B cell (primary cell): ENCODE results near the gene NPAS3. TPM values are rescaled to one million over a fixed set of nuclear protein-coding genes. Genes with fewer than 3 reads are reported as not detected.

Source experiments
- ATAC-seq: fragments of 200-7000 bp; cut with Tn5 transposase; one replicate; pipeline ENCODE4 v1.10.0; 2021; ENCODE audit warnings: low read depth, mild to moderate bottlenecking, moderate number of reproducible peaks, moderate library complexity
- CTCF ChIA-PET: fragments of 350-600 bp; sonication (Branson Sonifier 250); formaldehyde crosslinking; loops from one replicate; lab custom pipeline; 2021; ENCODE audit warnings: antibody characterized with exemption, inconsistent platforms; lab: Charles Lee
- POLR2A ChIA-PET: fragments of 350-600 bp; sonication (Branson Sonifier 250); formaldehyde crosslinking; loops from one replicate; lab custom pipeline; 2021; ENCODE audit warnings: antibody characterized with exemption; lab: Charles Lee
- DNase-seq: peaks from one replicate; pipeline ENCODE4 v3.0.0; 2013
- H2AFZ ChIP-seq: 2 replicates; pipeline ENCODE4 v1.6.1; 2012; ENCODE audit warnings: mild to moderate bottlenecking, low read depth, low read length; ENCODE audit not compliant: insufficient read depth, poor library complexity, severe bottlenecking
- H3K27ac ChIP-seq, 2 donors: 1 replicate in 1 of 2; 2 replicates in 1 of 2; pipeline ENCODE4 v1.5.1; 2012 to 2013; ENCODE audit warnings: low read length in 2 of 2, mild to moderate bottlenecking in 2 of 2, moderate library complexity in 1 of 2
- H3K27me3 ChIP-seq, 4 experiments: fragments of 200-600 bp in 1 of 4; sonication (generic) in 1 of 4; replicated peaks in 1 of 4; 1 replicate in 2 of 4; 2 replicates in 2 of 4; pipeline versions ENCODE4 v1.6.1 to v1.7.0; 2013 to 2016; ENCODE audit warnings: low read length in 3 of 4, mild to moderate bottlenecking in 2 of 4, mixed read lengths in 1 of 4, moderate library complexity in 1 of 4; ENCODE audit not compliant: insufficient read depth in 4 of 4, control insufficient read depth in 3 of 4; ENCODE audit errors: control extremely low read depth in 1 of 4
- H3K36me3 ChIP-seq, 2 experiments: replicated peaks in 1 of 2; 1 replicate in 1 of 2; 2 replicates in 1 of 2; pipeline versions ENCODE4 v1.6.1 to v1.7.1; 2013; ENCODE audit warnings: low read length in 1 of 2; ENCODE audit not compliant: insufficient read depth in 2 of 2, control insufficient read depth in 1 of 2; ENCODE audit errors: control extremely low read depth in 1 of 2, extremely low read depth in 1 of 2
- H3K4me1 ChIP-seq, 2 donors: fragments of 200-600 bp in 1 of 2; sonication (generic) in 1 of 2; 1 replicate in 1 of 2; 2 replicates in 1 of 2; pipeline versions ENCODE4 v1.5.1 to v1.6.1; 2013 to 2017; ENCODE audit warnings: low read length in 2 of 2; ENCODE audit not compliant: control insufficient read depth in 2 of 2, insufficient read depth in 2 of 2
- H3K4me2 ChIP-seq: replicated peaks from 2 replicates; pipeline ENCODE3; 2012; ENCODE audit warnings: mild to moderate bottlenecking, low read depth, low read length; ENCODE audit not compliant: poor library complexity, severe bottlenecking
- H3K4me3 ChIP-seq, 5 experiments: fragments of 200-600 bp in 1 of 5; sonication (generic) in 1 of 5; 1 replicate in 3 of 5; 2 replicates in 2 of 5; pipeline versions ENCODE4 v1.5.1 to v1.7.0; 2011 to 2016; ENCODE audit warnings: low read length in 4 of 5, mild to moderate bottlenecking in 4 of 5, low read depth in 2 of 5, control low read depth in 1 of 5, moderate library complexity in 1 of 5; ENCODE audit not compliant: insufficient read depth in 1 of 5; ENCODE audit errors: control extremely low read depth in 1 of 5, extremely low read depth in 1 of 5
- H3K79me2 ChIP-seq: fragments of 200-600 bp; sonication (generic); one replicate; pipeline ENCODE4 v1.6.0; 2016; ENCODE audit warnings: low read length; ENCODE audit not compliant: control insufficient read depth, insufficient read depth
- H3K9ac ChIP-seq: fragments of 200-600 bp; sonication (generic); 2 replicates; pipeline ENCODE4 v1.6.1; 2017; ENCODE audit warnings: mild to moderate bottlenecking, low read length, moderate library complexity
- H3K9me3 ChIP-seq, 3 donors: one replicate each; pipeline versions ENCODE4 v1.6.1 to v1.7.1; 2013; ENCODE audit warnings: low read length in 2 of 3; ENCODE audit not compliant: control insufficient read depth in 2 of 3, insufficient read depth in 1 of 3; ENCODE audit errors: control extremely low read depth in 1 of 3
- H4K20me1 ChIP-seq: 2 replicates; pipeline ENCODE4 v1.6.0; 2012; ENCODE audit warnings: mild to moderate bottlenecking, low read length; ENCODE audit not compliant: insufficient read depth, control insufficient read depth, poor library complexity, severe bottlenecking
- H3K27ac Mint-ChIP-seq: one replicate; pipeline ENCODE4 v1.8.0; 2021; ENCODE audit warnings: mixed read lengths
- H3K27me3 Mint-ChIP-seq: one replicate; pipeline ENCODE4 v1.8.0; 2021; ENCODE audit warnings: mixed read lengths
- H3K4me1 Mint-ChIP-seq: one replicate; pipeline ENCODE4 v1.8.0; 2021; ENCODE audit warnings: mixed read lengths
- H3K4me3 Mint-ChIP-seq: one replicate; pipeline ENCODE4 v1.8.0; 2021; ENCODE audit warnings: mixed read lengths
- H3K9me3 Mint-ChIP-seq: one replicate; pipeline ENCODE4 v1.8.0; 2022; ENCODE audit warnings: mixed read lengths; ENCODE audit not compliant: insufficient read depth
- EZH2 ChIP-seq: IDR thresholded peaks from 2 replicates; pipeline ENCODE4 v1.6.1; 2012; ENCODE audit warnings: borderline replicate concordance, low read depth, mild to moderate bottlenecking, moderate library complexity, low read length; ENCODE audit not compliant: insufficient read depth, poor library complexity, severe bottlenecking
- WGBS: methylation state at CpG from one replicate; pipeline ENCODE4 v1.1.5; 2013; ENCODE audit warnings: missing lambda C conversion rate; ENCODE audit not compliant: insufficient coverage; 5-methylcytosine and 5-hydroxymethylcytosine counted together
- intact Hi-C: fragments of 100-400 bp; cut with micrococcal nuclease; formaldehyde crosslinking; loops from one replicate; pipeline ENCODE4 v1.10.0; 2022
- polyA plus RNA-seq: library from polyadenylated mRNA; depleted of rRNA; stranded (reverse); fragments of >200 nt; gene quantifications from 2 replicates; pipeline ENCODE4 v1.2.3, GENCODE V29; 2012
- total RNA-seq, 2 donors: library from RNA; stranded (reverse); fragments of 120-200 nt in 1 of 2; gene quantifications; 1 replicate in 1 of 2; 2 replicates in 1 of 2; pipeline versions ENCODE4 v1.2.3 to v1.2.4, GENCODE V29; 2013 to 2022
- TF ChIP-seq, protein P1 (sequence below): fragments of 200-600 bp; IDR thresholded peaks from one replicate; pipeline ENCODE4 v1.8.0; 2022; ENCODE audit warnings: antibody characterized with exemption, mild to moderate bottlenecking

NPAS3 gene
- total and polyA plus RNA-seq, 2 donors (not counting 1 experiment from before 2014, with no cell fraction given) = not detected

- H2AFZ ChIP-seq = no peak overlapping the region
- TF ChIP-seq, protein P1, sequence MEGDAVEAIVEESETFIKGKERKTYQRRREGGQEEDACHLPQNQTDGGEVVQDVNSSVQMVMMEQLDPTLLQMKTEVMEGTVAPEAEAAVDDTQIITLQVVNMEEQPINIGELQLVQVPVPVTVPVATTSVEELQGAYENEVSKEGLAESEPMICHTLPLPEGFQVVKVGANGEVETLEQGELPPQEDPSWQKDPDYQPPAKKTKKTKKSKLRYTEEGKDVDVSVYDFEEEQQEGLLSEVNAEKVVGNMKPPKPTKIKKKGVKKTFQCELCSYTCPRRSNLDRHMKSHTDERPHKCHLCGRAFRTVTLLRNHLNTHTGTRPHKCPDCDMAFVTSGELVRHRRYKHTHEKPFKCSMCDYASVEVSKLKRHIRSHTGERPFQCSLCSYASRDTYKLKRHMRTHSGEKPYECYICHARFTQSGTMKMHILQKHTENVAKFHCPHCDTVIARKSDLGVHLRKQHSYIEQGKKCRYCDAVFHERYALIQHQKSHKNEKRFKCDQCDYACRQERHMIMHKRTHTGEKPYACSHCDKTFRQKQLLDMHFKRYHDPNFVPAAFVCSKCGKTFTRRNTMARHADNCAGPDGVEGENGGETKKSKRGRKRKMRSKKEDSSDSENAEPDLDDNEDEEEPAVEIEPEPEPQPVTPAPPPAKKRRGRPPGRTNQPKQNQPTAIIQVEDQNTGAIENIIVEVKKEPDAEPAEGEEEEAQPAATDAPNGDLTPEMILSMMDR = no peak
- TF ChIP-seq EZH2 = no peak
- no peak overlapping the region for H3K4me2 ChIP-seq
- no peak overlapping the region for H3K4me3 Mint-ChIP-seq
- CTCF ChIA-PET = no interaction called here
- no peaks in the 10 kb centered on the region for H3K9me3 Mint-ChIP-seq
- no CpG with 5 or more reads among the region's 5 CpGs for WGBS
- no peak overlapping the region for H3K27ac Mint-ChIP-seq
- no peaks in the 10 kb centered on the region for H4K20me1 ChIP-seq
- H3K9me3 ChIP-seq = no peaks in the 10 kb centered on the region
- intact Hi-C loops = no loop called here
- no peak overlapping the region for H3K27ac ChIP-seq
- H3K27me3 ChIP-seq = no peaks in the 10 kb centered on the region
- no peaks in the 10 kb centered on the region for H3K4me1 ChIP-seq
- no peaks in the 10 kb centered on the region for H3K4me1 Mint-ChIP-seq
- ATAC-seq (no peak), DNase-seq (no peak)
- no peak overlapping the region for H3K9ac ChIP-seq
- POLR2A ChIA-PET = no interaction called here
- no peak overlapping the region for H3K4me3 ChIP-seq
- H3K36me3 ChIP-seq = no peaks in the 10 kb centered on the region
- H3K79me2 ChIP-seq = no peaks in the 10 kb centered on the region
- no peaks in the 10 kb centered on the region for H3K27me3 Mint-ChIP-seq
Observed at GRCh38 chr14:33070475-33070874, 131.8 kb downstream of the NPAS3 start.

DNA sequence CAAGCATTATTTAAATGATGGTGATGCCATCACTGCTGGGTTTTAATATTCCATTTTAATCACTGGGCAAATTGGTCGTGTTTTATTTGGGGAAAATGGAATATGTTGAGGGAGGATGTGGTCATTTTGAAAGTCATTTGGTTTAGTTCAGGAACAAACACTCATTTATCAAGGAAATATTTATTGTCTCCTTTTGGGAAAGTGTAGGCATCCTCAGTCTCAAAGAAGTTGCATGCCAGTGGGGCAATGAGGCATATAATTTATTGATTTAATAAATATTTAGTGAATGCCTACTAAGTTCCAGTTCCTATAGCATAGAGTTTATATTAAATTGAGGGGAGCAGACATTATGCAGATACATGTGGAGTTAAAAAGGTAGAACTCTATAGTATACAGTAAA is 134.3 kb downstream of the NPAS3 start:
- intact Hi-C loops = no loop called here
- no peak overlapping the region for H3K4me3 ChIP-seq
- CTCF ChIA-PET = no interaction called here
- no peak overlapping the region for H3K9ac ChIP-seq
- H3K9me3 ChIP-seq = no peaks in the 10 kb centered on the region
- POLR2A ChIA-PET = no interaction called here
- no peaks in the 10 kb centered on the region for H3K79me2 ChIP-seq
- H4K20me1 ChIP-seq = no peaks in the 10 kb centered on the region
- TF ChIP-seq EZH2 = no peak
- TF ChIP-seq, protein P1 = no peak
- H3K4me2 ChIP-seq = no peak overlapping the region
- Mint-ChIP-seq H3K27ac (no peak overlapping the region), H3K27me3 (no peaks in the 10 kb centered on the region), H3K4me1 (no peaks in the 10 kb centered on the region), H3K9me3 (no peaks in the 10 kb centered on the region), H3K4me3 (no peak overlapping the region)
- no peak for DNase-seq
- 17% methylated on average over 1 of the region's 1 CpG for WGBS
- ATAC-seq = no peak
- H3K27ac ChIP-seq = no peak overlapping the region
- H2AFZ ChIP-seq = no peak overlapping the region
- H3K27me3 ChIP-seq = no peaks in the 10 kb centered on the region
- no peaks in the 10 kb centered on the region for H3K4me1 ChIP-seq
- H3K36me3 ChIP-seq = no peaks in the 10 kb centered on the region
